B cell (primary cell): Measurements from ENCODE around the gene PHIP. TPM values are rescaled to one million over a fixed set of nuclear protein-coding genes. Genes with fewer than 3 reads are reported as not detected.

Experiments used
- ATAC-seq: fragments of 200-7000 bp; cut with Tn5 transposase; one replicate; pipeline ENCODE4 v1.10.0; 2021; ENCODE audit warnings: low read depth, mild to moderate bottlenecking, moderate number of reproducible peaks, moderate library complexity
- CTCF ChIA-PET: fragments of 350-600 bp; sonication (Branson Sonifier 250); formaldehyde crosslinking; loops from one replicate; lab custom pipeline; 2021; ENCODE audit warnings: antibody characterized with exemption, inconsistent platforms; lab: Charles Lee
- POLR2A ChIA-PET: fragments of 350-600 bp; sonication (Branson Sonifier 250); formaldehyde crosslinking; loops from one replicate; lab custom pipeline; 2021; ENCODE audit warnings: antibody characterized with exemption; lab: Charles Lee
- DNase-seq: peaks from one replicate; pipeline ENCODE4 v3.0.0; 2013
- H2AFZ ChIP-seq: 2 replicates; pipeline ENCODE4 v1.6.1; 2012; ENCODE audit warnings: mild to moderate bottlenecking, low read depth, low read length; ENCODE audit not compliant: insufficient read depth, poor library complexity, severe bottlenecking
- H3K27ac ChIP-seq, 2 donors: 1 replicate in 1 of 2; 2 replicates in 1 of 2; pipeline ENCODE4 v1.5.1; 2012 to 2013; ENCODE audit warnings: low read length in 2 of 2, mild to moderate bottlenecking in 2 of 2, moderate library complexity in 1 of 2
- H3K27me3 ChIP-seq, 4 experiments: fragments of 200-600 bp in 1 of 4; sonication (generic) in 1 of 4; replicated peaks in 1 of 4; 1 replicate in 2 of 4; 2 replicates in 2 of 4; pipeline versions ENCODE4 v1.6.1 to v1.7.0; 2013 to 2016; ENCODE audit warnings: low read length in 3 of 4, mild to moderate bottlenecking in 2 of 4, mixed read lengths in 1 of 4, moderate library complexity in 1 of 4; ENCODE audit not compliant: insufficient read depth in 4 of 4, control insufficient read depth in 3 of 4; ENCODE audit errors: control extremely low read depth in 1 of 4
- H3K36me3 ChIP-seq, 2 experiments: replicated peaks in 1 of 2; 1 replicate in 1 of 2; 2 replicates in 1 of 2; pipeline versions ENCODE4 v1.6.1 to v1.7.1; 2013; ENCODE audit warnings: low read length in 1 of 2; ENCODE audit not compliant: insufficient read depth in 2 of 2, control insufficient read depth in 1 of 2; ENCODE audit errors: control extremely low read depth in 1 of 2, extremely low read depth in 1 of 2
- H3K4me1 ChIP-seq, 2 donors: fragments of 200-600 bp in 1 of 2; sonication (generic) in 1 of 2; 1 replicate in 1 of 2; 2 replicates in 1 of 2; pipeline versions ENCODE4 v1.5.1 to v1.6.1; 2013 to 2017; ENCODE audit warnings: low read length in 2 of 2; ENCODE audit not compliant: control insufficient read depth in 2 of 2, insufficient read depth in 2 of 2
- H3K4me2 ChIP-seq: replicated peaks from 2 replicates; pipeline ENCODE3; 2012; ENCODE audit warnings: mild to moderate bottlenecking, low read depth, low read length; ENCODE audit not compliant: poor library complexity, severe bottlenecking
- H3K4me3 ChIP-seq, 5 experiments: fragments of 200-600 bp in 1 of 5; sonication (generic) in 1 of 5; 1 replicate in 3 of 5; 2 replicates in 2 of 5; pipeline versions ENCODE4 v1.5.1 to v1.7.0; 2011 to 2016; ENCODE audit warnings: low read length in 4 of 5, mild to moderate bottlenecking in 4 of 5, low read depth in 2 of 5, control low read depth in 1 of 5, moderate library complexity in 1 of 5; ENCODE audit not compliant: insufficient read depth in 1 of 5; ENCODE audit errors: control extremely low read depth in 1 of 5, extremely low read depth in 1 of 5
- H3K79me2 ChIP-seq: fragments of 200-600 bp; sonication (generic); one replicate; pipeline ENCODE4 v1.6.0; 2016; ENCODE audit warnings: low read length; ENCODE audit not compliant: control insufficient read depth, insufficient read depth
- H3K9ac ChIP-seq: fragments of 200-600 bp; sonication (generic); 2 replicates; pipeline ENCODE4 v1.6.1; 2017; ENCODE audit warnings: mild to moderate bottlenecking, low read length, moderate library complexity
- H3K9me3 ChIP-seq, 3 donors: one replicate each; pipeline versions ENCODE4 v1.6.1 to v1.7.1; 2013; ENCODE audit warnings: low read length in 2 of 3; ENCODE audit not compliant: control insufficient read depth in 2 of 3, insufficient read depth in 1 of 3; ENCODE audit errors: control extremely low read depth in 1 of 3
- H4K20me1 ChIP-seq: 2 replicates; pipeline ENCODE4 v1.6.0; 2012; ENCODE audit warnings: mild to moderate bottlenecking, low read length; ENCODE audit not compliant: insufficient read depth, control insufficient read depth, poor library complexity, severe bottlenecking
- H3K27ac Mint-ChIP-seq: one replicate; pipeline ENCODE4 v1.8.0; 2021; ENCODE audit warnings: mixed read lengths
- H3K27me3 Mint-ChIP-seq: one replicate; pipeline ENCODE4 v1.8.0; 2021; ENCODE audit warnings: mixed read lengths
- H3K4me1 Mint-ChIP-seq: one replicate; pipeline ENCODE4 v1.8.0; 2021; ENCODE audit warnings: mixed read lengths
- H3K4me3 Mint-ChIP-seq: one replicate; pipeline ENCODE4 v1.8.0; 2021; ENCODE audit warnings: mixed read lengths
- H3K9me3 Mint-ChIP-seq: one replicate; pipeline ENCODE4 v1.8.0; 2022; ENCODE audit warnings: mixed read lengths; ENCODE audit not compliant: insufficient read depth
- CTCF ChIP-seq: fragments of 200-600 bp; IDR thresholded peaks from one replicate; pipeline ENCODE4 v1.8.0; 2022; ENCODE audit warnings: antibody characterized with exemption, mild to moderate bottlenecking
- EZH2 ChIP-seq: IDR thresholded peaks from 2 replicates; pipeline ENCODE4 v1.6.1; 2012; ENCODE audit warnings: borderline replicate concordance, low read depth, mild to moderate bottlenecking, moderate library complexity, low read length; ENCODE audit not compliant: insufficient read depth, poor library complexity, severe bottlenecking
- WGBS: methylation state at CpG from one replicate; pipeline ENCODE4 v1.1.5; 2013; ENCODE audit warnings: missing lambda C conversion rate; ENCODE audit not compliant: insufficient coverage; 5-methylcytosine and 5-hydroxymethylcytosine counted together
- intact Hi-C: fragments of 100-400 bp; cut with micrococcal nuclease; formaldehyde crosslinking; loops from one replicate; pipeline ENCODE4 v1.10.0; 2022
- polyA plus RNA-seq: library from polyadenylated mRNA; depleted of rRNA; stranded (reverse); fragments of >200 nt; gene quantifications from 2 replicates; pipeline ENCODE4 v1.2.3, GENCODE V29; 2012
- total RNA-seq, 2 donors: library from RNA; stranded (reverse); fragments of 120-200 nt in 1 of 2; gene quantifications; 1 replicate in 1 of 2; 2 replicates in 1 of 2; pipeline versions ENCODE4 v1.2.3 to v1.2.4, GENCODE V29; 2013 to 2022

The PHIP gene
- total and polyA plus RNA-seq, 2 donors (not counting 1 experiment from before 2014, with no cell fraction given): 7.4 to 52.7 TPM

GRCh38 chr6:79047072-79047471, 31.0 kb downstream of the PHIP start:
- H3K4me1 Mint-ChIP-seq: peaks cover 21% of the 10 kb centered on the region
- intact Hi-C loops: no loop called here
- DNase-seq: no peak

GRCh38 chr6:79045966-79046365, 32.1 kb downstream of the PHIP start:
- H3K36me3 ChIP-seq: peaks cover 6 to 13% of the 10 kb centered on the region in 2 experiments
- no peak overlapping the region for H3K4me2 ChIP-seq
- Mint-ChIP-seq H3K9me3 (no peaks in the 10 kb centered on the region), H3K4me3 (no peak overlapping the region), H3K4me1 (peaks cover 24% of the 10 kb centered on the region), H3K27ac (no peak overlapping the region), H3K27me3 (no peaks in the 10 kb centered on the region)
- intact Hi-C loops: no loop called here
- CTCF ChIA-PET: no interaction called here
- H3K27me3 ChIP-seq: no peaks in the 10 kb centered on the region
- no peak overlapping the region for H3K27ac ChIP-seq
- no peaks in the 10 kb centered on the region for H3K9me3 ChIP-seq
- H4K20me1 ChIP-seq: no peaks in the 10 kb centered on the region
- H2AFZ ChIP-seq: no peak overlapping the region
- H3K79me2 ChIP-seq: peaks cover 8% of the 10 kb centered on the region
- DNase-seq (no peak), ATAC-seq (no peak)
- H3K4me3 ChIP-seq: no peak overlapping the region
- POLR2A ChIA-PET: no interaction called here
- H3K9ac ChIP-seq: no peak overlapping the region
- 91% methylated on average over 2 of the region's 2 CpGs for WGBS
- TF ChIP-seq CTCF (no peak), EZH2 (no peak)
- H3K4me1 ChIP-seq: peaks cover 0 to 5% of the 10 kb centered on the region in 2 donors

More at GRCh38 chr6:79047072-79047471, 31.0 kb downstream of the PHIP start:
- H3K9me3 ChIP-seq: no peaks in the 10 kb centered on the region
- Mint-ChIP-seq H3K4me3 (no peak overlapping the region), H3K9me3 (peaks cover 2% of the 10 kb centered on the region), H3K27ac (no peak overlapping the region), H3K27me3 (no peaks in the 10 kb centered on the region)
- H3K4me3 ChIP-seq: no peak overlapping the region
- H2AFZ ChIP-seq: no peak overlapping the region
- H3K27me3 ChIP-seq: no peaks in the 10 kb centered on the region
- H3K36me3 ChIP-seq: peaks cover 7 to 8% of the 10 kb centered on the region in 2 experiments
- TF ChIP-seq EZH2 (no peak), CTCF (no peak)
- peaks cover 0 to 5% of the 10 kb centered on the region in 2 donors for H3K4me1 ChIP-seq
- POLR2A ChIA-PET: no interaction called here
- H4K20me1 ChIP-seq: no peaks in the 10 kb centered on the region
- no peak for ATAC-seq
- CTCF ChIA-PET: no interaction called here
- WGBS: no CpG with 5 or more reads among the region's 2 CpGs
- H3K4me2 ChIP-seq: no peak overlapping the region
- H3K27ac ChIP-seq: no peak overlapping the region
- H3K9ac ChIP-seq: no peak overlapping the region
- peaks cover 8% of the 10 kb centered on the region for H3K79me2 ChIP-seq
